ENCODE data around the gene CYBRD1. TPM values are rescaled to one million over a fixed set of nuclear protein-coding genes. Genes with fewer than 3 reads are reported as not detected.

CYBRD1 gene
- total and polyA plus RNA-seq, 10 of the 15 experiments (the other 5 are each of a cell fraction or from before 2014, with no cell fraction given), result 10.8 to 51.9 (median 29.6) TPM

DNA sequence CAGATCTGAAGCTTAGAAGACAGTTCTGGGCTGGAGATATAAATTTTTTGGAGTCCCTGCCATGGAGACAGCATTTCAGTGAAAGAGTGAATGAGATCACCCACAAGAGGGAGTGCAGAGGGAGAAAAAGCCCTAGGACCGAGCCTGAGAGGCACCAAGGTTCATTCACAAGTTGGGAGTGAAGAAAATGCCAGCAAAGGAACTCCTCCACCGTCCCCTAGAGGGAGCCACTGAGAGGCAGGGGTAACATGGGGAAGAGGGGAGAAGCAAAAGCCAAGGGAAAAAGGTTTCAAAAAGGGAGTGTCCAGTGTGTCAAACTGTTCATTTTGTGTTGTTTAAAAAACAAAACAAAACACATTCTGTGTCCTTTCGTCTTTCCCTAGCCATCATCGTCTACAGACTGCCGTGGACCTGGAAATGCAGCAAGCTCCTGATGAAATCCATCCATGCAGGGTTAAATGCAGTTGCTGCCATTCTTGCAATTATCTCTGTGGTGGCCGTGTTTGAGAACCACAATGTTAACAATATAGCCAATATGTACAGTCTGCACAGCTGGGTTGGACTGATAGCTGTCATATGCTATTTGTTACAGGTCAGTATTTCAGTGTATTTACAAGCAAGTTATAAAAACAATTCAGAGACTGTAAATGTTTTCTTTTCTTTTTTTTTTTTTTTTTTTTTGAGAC, 19.1 kb downstream of the CYBRD1 start:
- TF ChIP-seq RAD21 (IDR thresholded peaks at IDR 0.05; ENCODE audit: insufficient read depth, low read depth, low read length) (peak; percentile 21; the same call in 1 of the 2 replicates), SMAD1 (IDR thresholded peaks at IDR 0.05; ENCODE audit: low read depth, partially characterized antibody) (no peak), SMC3 (IDR thresholded peaks at IDR 0.05; ENCODE audit: borderline replicate concordance, low read length) (no peak), PAX5 (IDR thresholded peaks at IDR 0.05; ENCODE audit: borderline replicate concordance, low read depth, low read length) (no peak), WRNIP1 (IDR thresholded peaks at IDR 0.05; ENCODE audit: borderline replicate concordance, low read depth, low read length) (no peak)
- TF ChIP-seq, protein P1, sequence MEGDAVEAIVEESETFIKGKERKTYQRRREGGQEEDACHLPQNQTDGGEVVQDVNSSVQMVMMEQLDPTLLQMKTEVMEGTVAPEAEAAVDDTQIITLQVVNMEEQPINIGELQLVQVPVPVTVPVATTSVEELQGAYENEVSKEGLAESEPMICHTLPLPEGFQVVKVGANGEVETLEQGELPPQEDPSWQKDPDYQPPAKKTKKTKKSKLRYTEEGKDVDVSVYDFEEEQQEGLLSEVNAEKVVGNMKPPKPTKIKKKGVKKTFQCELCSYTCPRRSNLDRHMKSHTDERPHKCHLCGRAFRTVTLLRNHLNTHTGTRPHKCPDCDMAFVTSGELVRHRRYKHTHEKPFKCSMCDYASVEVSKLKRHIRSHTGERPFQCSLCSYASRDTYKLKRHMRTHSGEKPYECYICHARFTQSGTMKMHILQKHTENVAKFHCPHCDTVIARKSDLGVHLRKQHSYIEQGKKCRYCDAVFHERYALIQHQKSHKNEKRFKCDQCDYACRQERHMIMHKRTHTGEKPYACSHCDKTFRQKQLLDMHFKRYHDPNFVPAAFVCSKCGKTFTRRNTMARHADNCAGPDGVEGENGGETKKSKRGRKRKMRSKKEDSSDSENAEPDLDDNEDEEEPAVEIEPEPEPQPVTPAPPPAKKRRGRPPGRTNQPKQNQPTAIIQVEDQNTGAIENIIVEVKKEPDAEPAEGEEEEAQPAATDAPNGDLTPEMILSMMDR (IDR thresholded peaks at IDR 0.05 in 2 of 3, conservative IDR thresholded peaks at IDR 0.05 in 1 of 3; ENCODE audit: control insufficient read depth in 2 of 3, extremely low read depth in 1 of 3, insufficient read depth in 1 of 3, low read depth in 3 of 3, low read length in 3 of 3), result peak; percentile 37 to 61 (median 45); a peak in 5 of 6 replicates
- TF ChIP-seq, protein P2, sequence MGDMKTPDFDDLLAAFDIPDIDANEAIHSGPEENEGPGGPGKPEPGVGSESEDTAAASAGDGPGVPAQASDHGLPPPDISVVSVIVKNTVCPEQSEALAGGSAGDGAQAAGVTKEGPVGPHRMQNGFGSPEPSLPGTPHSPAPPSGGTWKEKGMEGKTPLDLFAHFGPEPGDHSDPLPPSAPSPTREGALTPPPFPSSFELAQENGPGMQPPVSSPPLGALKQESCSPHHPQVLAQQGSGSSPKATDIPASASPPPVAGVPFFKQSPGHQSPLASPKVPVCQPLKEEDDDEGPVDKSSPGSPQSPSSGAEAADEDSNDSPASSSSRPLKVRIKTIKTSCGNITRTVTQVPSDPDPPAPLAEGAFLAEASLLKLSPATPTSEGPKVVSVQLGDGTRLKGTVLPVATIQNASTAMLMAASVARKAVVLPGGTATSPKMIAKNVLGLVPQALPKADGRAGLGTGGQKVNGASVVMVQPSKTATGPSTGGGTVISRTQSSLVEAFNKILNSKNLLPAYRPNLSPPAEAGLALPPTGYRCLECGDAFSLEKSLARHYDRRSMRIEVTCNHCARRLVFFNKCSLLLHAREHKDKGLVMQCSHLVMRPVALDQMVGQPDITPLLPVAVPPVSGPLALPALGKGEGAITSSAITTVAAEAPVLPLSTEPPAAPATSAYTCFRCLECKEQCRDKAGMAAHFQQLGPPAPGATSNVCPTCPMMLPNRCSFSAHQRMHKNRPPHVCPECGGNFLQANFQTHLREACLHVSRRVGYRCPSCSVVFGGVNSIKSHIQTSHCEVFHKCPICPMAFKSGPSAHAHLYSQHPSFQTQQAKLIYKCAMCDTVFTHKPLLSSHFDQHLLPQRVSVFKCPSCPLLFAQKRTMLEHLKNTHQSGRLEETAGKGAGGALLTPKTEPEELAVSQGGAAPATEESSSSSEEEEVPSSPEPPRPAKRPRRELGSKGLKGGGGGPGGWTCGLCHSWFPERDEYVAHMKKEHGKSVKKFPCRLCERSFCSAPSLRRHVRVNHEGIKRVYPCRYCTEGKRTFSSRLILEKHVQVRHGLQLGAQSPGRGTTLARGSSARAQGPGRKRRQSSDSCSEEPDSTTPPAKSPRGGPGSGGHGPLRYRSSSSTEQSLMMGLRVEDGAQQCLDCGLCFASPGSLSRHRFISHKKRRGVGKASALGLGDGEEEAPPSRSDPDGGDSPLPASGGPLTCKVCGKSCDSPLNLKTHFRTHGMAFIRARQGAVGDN (IDR thresholded peaks at IDR 0.05), result no peak
- H4K20me1 ChIP-seq (ENCODE audit: control insufficient read depth, insufficient read depth), result no peaks in the 10 kb centered on the region
- ATAC-seq (peak; percentile 55), FAIRE-seq (peak; percentile 54), DNase-seq (ENCODE audit: low read depth, low spot score) (no peak)
- BruUV-seq (replicated peaks), result no TSS peak
- H3K9ac ChIP-seq (ENCODE audit: control insufficient read depth, insufficient read depth, low read length), result peak overlapping the region; percentile 7; the same call in 1 of the 2 replicates
- peaks cover 21% of the 10 kb centered on the region for H3K4me1 ChIP-seq (ENCODE audit: control insufficient read depth, insufficient read depth, low read length)
- H3K9me3 ChIP-seq (replicated peaks; ENCODE audit: control insufficient read depth, insufficient read depth, low read length), result no peaks in the 10 kb centered on the region
- CTCF ChIA-PET, result interaction anchor here (1.0 to 3.0 kb wide), 5 partner anchors 10 to 565 kb away, joined by 3 to 17 read pairs (median 4); no protein-coding TSS in a partner anchor
- WGBS (ENCODE audit: insufficient coverage, insufficient replicate concordance, low lambda C conversion rate, missing lambda C conversion rate), result 69% methylated on average over 6 of the region's 6 CpGs
- intact Hi-C loops (cut with micrococcal nuclease; ENCODE audit: unreplicated experiment) (no loop called here), in situ Hi-C loops (cut with MboI) (no loop called here)
- H3K79me2 ChIP-seq (ENCODE audit: control insufficient read depth, insufficient read depth, low read length), result peaks cover 23% of the 10 kb centered on the region
- SMC1A ChIA-PET (ENCODE audit: uncharacterized antibody, unreplicated experiment), result interaction anchor here (0.7 to 2.0 kb wide), 2 partner anchors 18 to 26 kb away, joined by 4 to 7 read pairs; no protein-coding TSS in a partner anchor
- RAD21 ChIA-PET (ENCODE audit: unreplicated experiment), result interaction anchor here (1.4 kb wide), 1 partner anchor 32 kb away, joined by 4 read pairs; no protein-coding TSS in a partner anchor
- POLR2A ChIA-PET, result interaction anchor here (0.5 to 0.7 kb wide), 2 partner anchors 285 to 640 kb away, joined by 4 to 6 read pairs; no protein-coding TSS in a partner anchor
- no peaks in the 10 kb centered on the region for H3K27me3 ChIP-seq (replicated peaks in 1 of 2; ENCODE audit: control insufficient read depth in 2 of 2, insufficient read depth in 2 of 2, low read length in 1 of 2)
- no peak overlapping the region for H2AFZ ChIP-seq (ENCODE audit: control insufficient read depth, low read depth, low read length)
- H3K4me2 ChIP-seq (ENCODE audit: control insufficient read depth, insufficient read depth), result peak overlapping the region; percentile 61
- peak overlapping the region; percentile 72 for H3K27ac ChIP-seq (ENCODE audit: control insufficient read depth, insufficient read depth)
- H3K4me3 ChIP-seq, result no peak overlapping the region
- peaks cover 0 to 6% of the 10 kb centered on the region in 2 experiments; a peak in 2 of 4 replicates for H3K36me3 ChIP-seq (ENCODE audit: control insufficient read depth in 2 of 2, insufficient read depth in 2 of 2, low read length in 1 of 2)
